GM19043 (cell line): Measurements from ENCODE around the gene IRF5.
"Not testable (repeated sequence)": the region's sequence is repeated elsewhere in the genome, so short reads cannot be mapped to it uniquely, and the experiment has no call there.

Source experiments
- ATAC-seq: cut with Tn5 transposase; IDR thresholded peaks from one replicate; pipeline ENCODE4 v1.9.1; 2021; ENCODE audit warnings: low read depth; ENCODE audit not compliant: unreplicated experiment

IRF5 gene

DNA sequence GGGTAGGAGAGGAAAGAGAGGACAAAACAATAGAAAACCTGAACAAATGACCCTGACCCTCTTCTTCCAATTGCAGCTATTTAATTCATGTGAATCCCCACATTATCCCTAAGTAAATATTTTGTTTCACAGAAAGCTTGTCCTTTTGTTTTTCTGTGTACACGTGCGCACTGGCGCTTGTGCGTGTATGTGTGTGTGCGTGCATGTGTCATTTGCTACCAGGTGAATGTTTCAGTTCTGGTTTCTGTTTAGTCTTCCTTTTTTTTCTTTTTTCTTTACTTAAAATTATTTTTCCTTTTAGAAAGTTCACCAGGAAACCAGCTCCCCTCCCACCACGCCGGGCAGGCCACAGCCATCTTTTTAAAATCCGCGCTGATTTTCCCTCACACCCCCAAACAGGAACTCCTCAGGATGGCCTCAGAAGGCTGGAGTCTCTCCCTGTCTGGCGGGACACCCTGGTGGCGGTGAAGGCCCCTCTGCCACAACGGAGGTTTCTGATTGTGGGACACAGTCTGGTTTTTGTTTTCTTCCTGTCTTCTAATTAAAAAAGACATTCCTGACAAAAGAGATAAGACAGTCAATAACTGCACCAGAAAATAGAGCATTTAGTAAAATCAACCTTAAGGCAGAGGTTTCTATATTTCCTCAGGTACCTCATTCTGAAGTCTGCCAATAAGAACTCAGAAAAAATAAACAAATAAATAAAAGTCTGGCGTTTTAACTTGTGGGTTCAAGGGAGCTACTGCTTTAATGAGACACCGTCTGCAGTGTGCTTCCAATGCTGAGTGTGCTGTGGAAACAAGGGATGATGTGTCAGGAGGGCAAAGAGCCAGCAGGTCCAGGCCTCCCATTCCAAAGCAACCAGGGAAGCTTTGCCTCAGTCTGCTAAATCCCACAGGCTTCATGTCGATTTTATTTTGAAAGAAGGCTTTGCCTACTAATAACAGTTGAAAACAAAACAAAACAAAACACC is 17.4 kb downstream of the IRF5 start:
- peak; percentile 70 for ATAC-seq

DNA sequence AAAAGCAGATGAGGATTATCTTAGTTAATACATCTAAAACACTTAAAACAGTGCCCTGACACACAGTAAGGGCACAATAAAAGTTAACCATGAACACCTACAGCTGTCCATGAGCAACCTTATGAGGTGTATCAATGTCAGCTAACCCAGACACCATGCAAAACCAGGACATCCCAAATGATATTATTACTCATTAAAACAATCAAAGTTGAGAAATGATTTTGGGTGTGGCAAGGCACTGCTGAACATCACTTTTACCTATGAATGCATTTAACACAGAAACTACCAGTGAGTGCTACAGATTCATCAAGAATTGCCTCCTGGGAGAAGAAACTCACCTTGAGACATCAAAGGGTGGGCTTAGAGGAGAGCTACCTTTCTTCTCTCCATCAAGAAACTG is 18.3 kb downstream of the IRF5 start:
- no peak for ATAC-seq

DNA sequence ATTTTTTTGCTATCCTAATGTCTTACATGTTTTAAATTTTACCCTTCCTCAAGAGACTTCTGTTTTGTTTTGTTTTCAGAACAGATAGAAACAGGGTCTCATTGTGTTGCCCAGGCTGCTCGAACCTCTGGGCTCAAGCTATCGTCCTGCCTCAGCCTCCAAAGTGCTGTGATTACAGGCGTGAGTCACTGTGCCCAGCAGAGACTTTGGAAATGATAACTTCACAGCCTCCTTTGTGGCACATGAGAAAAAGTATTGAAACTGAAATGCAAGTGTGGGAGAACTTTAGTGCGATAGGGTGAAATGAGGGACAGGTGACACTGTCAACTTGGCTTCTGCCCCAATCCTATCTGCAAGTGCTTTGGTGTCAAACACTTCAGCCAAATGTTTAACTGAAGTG is 21.6 kb downstream of the IRF5 start:
- no peak for ATAC-seq

DNA sequence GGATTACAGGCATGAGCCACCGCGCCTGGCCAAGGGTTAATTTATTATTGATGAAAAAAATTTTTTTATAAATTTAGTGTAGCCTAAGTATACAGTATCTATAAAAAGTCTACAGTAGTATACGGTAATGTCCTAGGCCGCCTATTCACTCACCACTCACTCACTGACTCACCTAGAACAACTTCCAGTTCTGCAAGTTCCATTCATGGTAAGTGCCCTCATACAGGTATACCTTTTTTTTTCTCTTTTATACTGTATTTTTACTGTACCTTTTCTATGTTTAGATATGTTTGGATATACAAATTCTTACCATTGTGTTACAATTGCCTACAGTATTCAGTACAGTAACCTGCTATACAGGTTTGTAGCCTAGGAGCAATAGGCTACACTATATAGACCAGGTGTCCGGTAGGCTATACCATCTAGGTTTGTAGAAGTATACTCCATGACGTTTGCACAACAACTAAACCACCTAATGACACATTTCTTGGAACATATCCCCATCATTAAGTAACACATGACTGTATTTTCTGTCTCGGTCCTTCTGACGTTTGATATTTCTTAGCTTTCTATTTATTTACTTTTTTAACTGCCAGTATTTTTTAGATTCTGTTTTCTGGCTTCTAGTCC is 23.4 kb downstream of the IRF5 start:
- no peak for ATAC-seq

DNA sequence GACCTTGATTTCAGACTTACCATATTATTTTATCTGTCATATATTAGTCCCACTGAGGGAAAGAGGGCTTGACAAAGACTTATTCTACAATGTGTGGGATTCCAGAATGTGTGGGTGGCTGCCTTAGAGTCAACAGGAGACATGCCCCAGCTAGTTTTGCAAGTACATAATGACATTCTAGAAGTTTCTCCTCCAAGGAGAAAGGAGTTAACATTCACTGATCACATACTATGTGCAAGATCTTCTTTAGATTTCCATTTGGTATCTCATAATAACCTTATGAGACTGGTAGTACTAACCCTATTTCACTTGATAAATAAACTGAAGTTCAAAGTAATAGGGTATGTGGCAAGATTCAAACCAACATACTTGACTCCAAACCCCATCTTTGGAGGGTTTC is 25.2 kb downstream of the IRF5 start:
- no peak for ATAC-seq

DNA sequence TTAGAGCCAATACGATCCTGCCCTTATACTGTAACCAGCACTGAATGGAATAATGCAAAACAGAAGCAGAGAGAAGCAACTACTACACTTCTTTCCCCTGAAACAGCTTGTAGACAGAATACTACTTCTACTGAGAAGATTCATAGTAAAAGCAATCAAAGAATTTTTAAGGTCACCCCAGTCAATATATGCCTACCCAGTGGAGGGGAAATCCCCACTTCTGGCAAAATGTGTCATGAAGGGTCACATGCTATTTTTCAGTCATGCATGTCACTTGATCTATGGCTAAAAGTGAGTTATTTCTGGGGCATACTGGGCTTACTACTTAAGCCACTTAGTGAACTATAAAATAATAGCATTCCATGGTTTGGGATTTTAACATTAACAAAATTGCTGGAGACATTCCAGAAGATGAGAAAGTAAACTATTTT is 25.6 kb downstream of the IRF5 start:
- ATAC-seq: peak; percentile 80

DNA sequence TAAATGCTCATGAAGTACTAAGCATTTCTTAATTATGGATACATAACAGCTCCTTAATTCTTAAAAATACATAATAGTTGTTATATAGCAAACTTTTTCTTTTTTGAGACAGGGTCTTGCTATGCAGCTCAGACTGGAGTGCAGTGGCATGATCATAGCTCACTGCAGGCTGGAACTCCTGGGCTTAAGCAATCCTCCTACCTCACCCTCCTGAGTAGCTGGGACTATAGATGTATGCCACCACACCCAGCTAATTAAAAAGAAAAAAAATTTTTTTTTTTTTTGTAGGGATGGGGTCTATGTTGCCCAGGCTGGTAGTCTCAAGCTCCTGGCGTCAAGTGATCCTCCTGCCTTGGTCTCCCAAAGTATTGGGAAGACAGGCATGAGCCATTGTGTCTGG is 30.9 kb downstream of the IRF5 start:
- ATAC-seq: no peak

DNA sequence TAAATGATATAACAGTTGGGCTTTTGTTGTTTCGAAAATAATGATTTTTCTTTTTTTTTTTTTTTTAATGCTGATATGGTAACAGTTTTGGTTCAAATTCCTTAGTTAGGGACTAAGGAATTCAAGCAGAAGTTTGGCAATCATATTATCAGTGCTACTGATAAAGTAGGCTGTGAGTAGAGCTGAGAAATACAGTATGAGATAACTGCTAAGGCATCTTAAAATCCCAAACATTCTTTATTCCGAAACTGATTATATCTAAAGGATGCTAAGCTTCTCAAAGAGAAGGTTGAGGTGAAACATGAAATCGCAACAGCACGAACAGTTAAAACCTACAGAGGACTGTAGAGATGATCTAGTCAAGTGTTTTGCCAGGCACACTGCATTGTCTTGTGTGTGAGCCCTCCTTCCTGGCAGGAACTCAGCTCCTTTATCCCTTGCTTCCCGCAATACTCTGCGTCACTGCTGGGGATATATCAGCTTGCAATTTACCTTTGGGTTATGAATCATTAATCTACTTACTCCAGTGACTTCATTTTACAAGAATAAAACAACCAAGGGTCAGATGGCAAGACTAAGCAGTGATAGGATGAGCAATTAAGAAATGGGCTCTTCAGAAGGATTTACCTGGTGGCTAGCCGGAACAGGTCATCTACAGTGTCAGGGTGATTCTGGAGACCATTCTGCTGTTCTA is 36.7 kb downstream of the IRF5 start:
- ATAC-seq: no peak

DNA sequence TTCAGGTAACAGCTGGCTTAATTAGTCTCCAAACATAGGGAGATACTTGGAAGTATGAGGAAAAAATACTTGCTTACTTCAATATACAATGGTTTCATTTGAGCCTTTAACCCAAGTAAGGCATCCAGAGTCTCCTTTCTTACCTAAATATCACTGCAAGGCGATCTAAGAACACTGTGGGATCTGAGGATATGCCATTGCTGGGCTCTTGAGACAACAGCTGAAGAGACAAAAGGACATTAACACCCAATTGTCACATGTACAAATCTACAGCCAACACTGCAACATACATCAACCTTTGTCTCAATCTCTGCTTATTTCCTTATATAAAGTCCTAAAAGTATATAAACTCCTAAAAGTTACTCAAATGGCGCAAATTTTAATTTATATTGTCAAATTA is 44.4 kb downstream of the IRF5 start:
- ATAC-seq: no peak

DNA sequence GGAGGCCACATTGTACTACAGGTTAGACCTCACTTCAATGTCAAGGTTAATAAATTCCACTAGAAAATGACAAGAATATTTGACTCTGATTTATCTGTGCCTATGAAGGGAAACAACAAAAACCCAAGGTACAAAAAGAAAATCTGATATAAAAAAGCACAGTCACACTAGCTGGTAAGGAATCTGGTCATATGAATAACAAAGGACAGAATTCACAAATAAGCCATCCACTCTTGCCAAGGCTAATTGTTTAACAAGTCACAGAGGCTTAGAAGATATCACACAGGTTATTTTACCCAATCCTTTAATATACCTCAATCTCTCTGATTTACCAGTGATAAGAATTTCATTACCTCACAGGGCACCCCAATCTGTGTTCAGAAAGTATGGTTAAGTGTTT is 47.9 kb downstream of the IRF5 start:
- no peak for ATAC-seq

DNA sequence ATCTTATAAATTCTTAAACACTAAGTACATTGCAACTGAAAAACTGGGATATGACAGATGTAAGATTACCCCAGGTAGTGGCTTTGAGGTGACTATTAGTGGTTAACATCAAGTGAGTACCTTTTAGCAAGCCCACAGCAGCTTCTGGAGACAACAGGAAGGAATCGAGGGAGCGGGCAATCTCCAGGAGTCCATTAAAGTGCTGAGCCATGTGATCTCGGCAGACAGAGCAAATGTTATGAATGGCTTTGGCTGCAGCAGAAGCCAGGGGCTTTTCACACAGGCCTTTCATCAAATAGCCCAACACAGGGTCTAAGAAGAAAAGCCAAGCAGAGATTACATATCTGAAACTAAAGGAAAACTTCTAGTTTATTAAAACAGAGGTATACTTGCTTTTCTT is 48.9 kb downstream of the IRF5 start:
- ATAC-seq: no peak

DNA sequence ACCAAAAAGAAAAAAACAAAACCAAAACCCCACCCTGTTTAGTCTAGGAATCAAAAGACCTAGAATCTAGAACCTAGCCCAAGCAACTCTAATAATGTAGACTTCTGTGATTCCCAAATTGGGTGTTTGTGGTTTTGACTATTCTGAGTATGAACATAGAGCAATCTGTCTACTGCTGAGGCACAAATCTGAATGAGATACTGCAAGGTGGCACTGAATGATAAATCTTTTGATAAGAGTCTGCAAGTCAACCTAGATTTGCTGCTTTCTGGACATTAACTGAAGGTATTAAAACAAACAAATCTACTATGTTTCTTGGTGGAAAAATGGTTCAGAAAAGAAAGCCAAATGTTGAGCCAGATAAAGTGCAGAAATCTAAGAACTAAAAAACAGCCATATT is 50.6 kb downstream of the IRF5 start:
- ATAC-seq: no peak

DNA sequence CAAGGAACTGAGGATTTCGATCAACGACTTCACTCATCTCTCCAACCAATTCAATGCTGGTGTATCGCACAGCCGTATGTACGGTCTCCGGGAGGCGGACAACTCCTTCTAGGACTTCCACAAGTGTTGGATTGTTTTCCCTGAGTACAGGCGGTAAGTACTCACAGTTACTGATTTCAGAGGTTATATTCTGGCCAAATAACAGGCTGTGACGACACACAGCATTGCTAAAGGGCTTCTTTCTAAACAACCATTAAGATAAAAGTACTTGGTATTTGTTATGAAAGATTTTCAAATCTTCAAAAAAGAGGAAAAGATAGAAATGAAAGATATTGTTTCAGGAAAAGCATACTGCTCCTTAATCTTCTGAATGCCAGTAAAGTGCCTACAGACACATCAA is 52.2 kb downstream of the IRF5 start:
- ATAC-seq: no peak

DNA sequence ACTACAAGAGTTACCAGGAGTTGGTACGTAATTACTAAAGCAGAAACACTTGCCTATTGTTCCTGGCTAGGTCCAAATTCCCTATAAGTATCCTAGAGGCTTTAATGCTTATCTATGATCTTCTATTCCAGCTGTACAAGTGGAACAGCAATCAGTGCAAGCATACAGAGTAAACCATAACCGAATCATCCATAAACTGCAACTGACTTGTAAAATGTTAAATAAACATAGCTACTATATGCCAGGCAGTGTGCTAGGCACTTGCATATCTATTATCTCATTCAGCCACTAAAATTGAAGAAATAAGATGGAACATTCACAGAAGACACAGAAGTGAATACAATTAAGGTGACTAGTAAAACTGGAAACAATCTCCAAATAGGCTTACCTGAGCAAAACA is 55.7 kb downstream of the IRF5 start:
- no peak for ATAC-seq

DNA sequence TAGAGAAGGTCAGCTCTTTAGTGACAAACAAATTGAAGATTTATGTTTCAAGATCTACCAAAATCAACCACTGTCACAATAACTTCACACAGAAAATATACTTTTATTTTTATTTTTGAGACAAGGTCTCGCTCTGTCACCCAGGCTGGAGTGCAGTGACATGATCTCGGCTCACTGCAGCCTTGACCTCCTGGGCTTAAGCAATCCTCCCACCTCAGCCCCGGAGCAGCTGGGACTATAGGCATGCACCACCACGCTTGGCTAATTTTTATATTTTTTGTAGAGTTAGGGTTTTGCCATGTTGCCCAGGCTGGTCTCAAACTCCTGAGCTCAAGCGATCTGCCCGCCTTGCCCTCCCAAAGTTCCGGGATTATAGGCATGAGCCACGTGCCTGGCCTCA is 56.8 kb downstream of the IRF5 start:
- not testable (repeated sequence) for ATAC-seq

DNA sequence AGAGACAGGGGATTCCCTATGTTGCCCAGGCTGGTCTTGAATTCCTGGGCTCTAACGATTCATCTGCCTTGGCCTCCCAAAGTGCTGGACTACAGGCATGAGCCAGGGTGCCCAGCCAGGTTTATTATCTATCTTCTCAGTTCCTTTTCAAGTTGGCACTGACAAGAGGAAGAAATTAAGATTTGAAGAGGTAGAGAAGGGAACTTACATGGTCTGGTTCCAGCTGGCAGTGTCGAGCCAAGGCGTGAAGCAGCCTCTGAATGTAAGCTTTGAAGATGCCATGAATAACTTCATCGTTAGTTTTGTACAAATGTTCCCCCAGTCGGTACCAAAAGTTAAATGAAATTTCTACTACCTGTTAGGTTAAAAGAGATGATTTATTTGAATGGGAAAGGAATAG is 59.5 kb downstream of the IRF5 start:
- no peak for ATAC-seq
